K562 (cell line): ENCODE results near the gene FAM83E. TPM values are rescaled to one million over a fixed set of nuclear protein-coding genes. Genes with fewer than 3 reads are reported as not detected.
A peak's percentile ranks its signal among the peaks of the same experiment; 100 is the strongest.

Experiments
- BRD9 ChIP-seq: fragments of 450-650 bp; IDR thresholded peaks from 2 replicates; pipeline ENCODE4 v1.6.1; 2018; ENCODE audit warnings: low read depth; ENCODE audit not compliant: partially characterized antibody
- CHCHD3 ChIP-seq: fragments of 250-450 bp; sonication (Bioruptor Pico); IDR thresholded peaks from 2 replicates; pipeline ENCODE4 v2.1.2; 2022; ENCODE audit warnings: mild to moderate bottlenecking
- ELF1 ChIP-seq: fragments of 200-800 bp; sonication (Bioruptor generic); IDR thresholded peaks from 2 replicates; pipeline ENCODE4 v1.6.1; 2016; ENCODE audit warnings: missing genetic modification characterization, missing compliant biosample characterization
- ESRRB ChIP-seq: fragments of 250-450 bp; sonication (Bioruptor Pico); IDR thresholded peaks from 2 replicates; pipeline ENCODE4 v1.5.0; 2020; ENCODE audit warnings: mild to moderate bottlenecking, moderate library complexity, borderline replicate concordance
- FOXM1 ChIP-seq, 2 experiments: fragments of 450-650 bp in 1 of 2; sonication (generic) in 1 of 2; formaldehyde crosslinking in 1 of 2; IDR thresholded peaks; 2 replicates each; pipeline versions ENCODE4 v1.6.1 to v1.9.0; 2017 to 2022; ENCODE audit warnings: low read depth in 2 of 2, mild to moderate bottlenecking in 2 of 2, missing genetic modification reagents in 1 of 2, moderate library complexity in 1 of 2
- HEY1 ChIP-seq: fragments of 250-450 bp; sonication (Bioruptor Pico); IDR thresholded peaks from 2 replicates; pipeline ENCODE4 v1.5.0; 2020; ENCODE audit warnings: mild to moderate bottlenecking, moderate library complexity, borderline replicate concordance
- HNRNPLL ChIP-seq: fragments of 200-400 bp; formaldehyde crosslinking; IDR thresholded peaks from 2 replicates; pipeline ENCODE4 v1.6.1; 2017; ENCODE audit warnings: low read length, low read depth, mild to moderate bottlenecking; ENCODE audit not compliant: poor library complexity, severe bottlenecking
- MBD2 ChIP-seq: sonication (generic); IDR thresholded peaks from 2 replicates; pipeline ENCODE4 v1.6.1; 2016; ENCODE audit warnings: low read depth, borderline replicate concordance
- PML ChIP-seq: IDR thresholded peaks from 2 replicates; pipeline ENCODE4 v1.6.1; 2012; ENCODE audit warnings: low read length, inconsistent platforms
- RB1 ChIP-seq: fragments of 450-650 bp; IDR thresholded peaks from 2 replicates; pipeline ENCODE4 v1.6.1; 2017; ENCODE audit warnings: low read depth, mild to moderate bottlenecking
- RBM17 ChIP-seq: fragments of 200-400 bp; formaldehyde crosslinking; IDR thresholded peaks from 2 replicates; pipeline ENCODE4 v1.6.1; 2017; ENCODE audit warnings: low read depth, mild to moderate bottlenecking, low read length, borderline replicate concordance
- SIX5 ChIP-seq, 2 experiments: IDR thresholded peaks; 2 replicates each; pipeline ENCODE4 v1.6.1; 2011; ENCODE audit warnings: low read length in 2 of 2, borderline replicate concordance in 1 of 2, low read depth in 1 of 2, mild to moderate bottlenecking in 1 of 2, moderate library complexity in 1 of 2; ENCODE audit not compliant: insufficient read depth in 1 of 2
- SREBF1 ChIP-seq: fragments of 150-350 bp; IDR thresholded peaks from 2 replicates; pipeline ENCODE4 v1.6.1; 2014; ENCODE audit warnings: antibody characterized with exemption, low read depth, low read length, borderline replicate concordance
- ZEB2 ChIP-seq: fragments of 450-650 bp; IDR thresholded peaks from 2 replicates; pipeline ENCODE4 v1.6.1; 2016
- ZNF134 ChIP-seq: fragments of 250-450 bp; sonication (Bioruptor Pico); conservative IDR thresholded peaks from 2 replicates; pipeline ENCODE4 v1.4.0; 2020
- ZNF274 ChIP-seq: IDR thresholded peaks from 2 replicates; pipeline ENCODE4 v1.6.1; 2011; ENCODE audit warnings: low read depth, mild to moderate bottlenecking, low read length, moderate library complexity, borderline replicate concordance
- ZNF445 ChIP-seq: fragments of 250-450 bp; sonication (Bioruptor Pico); IDR thresholded peaks from 2 replicates; pipeline ENCODE4 v1.4.0; 2020; ENCODE audit warnings: low read depth, mild to moderate bottlenecking, moderate library complexity
- polyA plus RNA-seq, 8 experiments: library from polyadenylated mRNA; depleted of rRNA in 4 of 8; stranded (reverse) in 5 of 8; unstranded in 3 of 8; fragments of >200 nt; fragmentation: Nextera tagmentation in 2 of 8; fragmentation: Illumina TruSeq in 1 of 8; extraction: Ambion mirVana in 2 of 8; extraction: Trizol in 1 of 8; gene quantifications; 2 replicates each; pipeline versions ENCODE4 v1.2.1 to v1.2.3, GENCODE V29; 2011 to 2014; ENCODE audit warnings: inconsistent platforms in 1 of 8, missing spikeins in 1 of 8
- total RNA-seq, 7 experiments: library from RNA; depleted of rRNA in 6 of 7; stranded (reverse); fragments of >200 nt in 6 of 7; fragmentation: Illumina TruSeq in 2 of 7; extraction: Trizol in 2 of 7; gene quantifications; 2 replicates each; pipeline versions ENCODE4 v1.2.1 to v1.2.3, GENCODE V29; 2011 to 2021; ENCODE audit warnings: low replicate concordance in 1 of 7
- TF ChIP-seq, protein P1 (sequence below): sonication (generic); formaldehyde crosslinking; IDR thresholded peaks from 2 replicates; pipeline ENCODE4 v1.8.1; 2023; ENCODE audit warnings: missing genetic modification reagents, mild to moderate bottlenecking, borderline replicate concordance
- TF ChIP-seq, protein P2 (sequence below), 2 experiments: fragments of 250-450 bp in 1 of 2; fragments of 450-650 bp in 1 of 2; sonication (Bioruptor Pico) in 1 of 2; IDR thresholded peaks; 2 replicates each; pipeline versions ENCODE4 v1.6.1 to v1.8.0; 2016 to 2021; ENCODE audit warnings: mild to moderate bottlenecking in 2 of 2, moderate library complexity in 2 of 2, missing compliant biosample characterization in 1 of 2, missing genetic modification characterization in 1 of 2
- TF ChIP-seq, protein P3 (sequence below): sonication (generic); IDR thresholded peaks from 2 replicates; pipeline ENCODE4 v1.6.1; 2016

Gene FAM83E
- total and polyA plus RNA-seq, 9 of the 15 experiments (the other 6 are each of a cell fraction or from before 2014, with no cell fraction given) = 0.15 to 0.87 (median 0.29) TPM; not detected in 4

DNA sequence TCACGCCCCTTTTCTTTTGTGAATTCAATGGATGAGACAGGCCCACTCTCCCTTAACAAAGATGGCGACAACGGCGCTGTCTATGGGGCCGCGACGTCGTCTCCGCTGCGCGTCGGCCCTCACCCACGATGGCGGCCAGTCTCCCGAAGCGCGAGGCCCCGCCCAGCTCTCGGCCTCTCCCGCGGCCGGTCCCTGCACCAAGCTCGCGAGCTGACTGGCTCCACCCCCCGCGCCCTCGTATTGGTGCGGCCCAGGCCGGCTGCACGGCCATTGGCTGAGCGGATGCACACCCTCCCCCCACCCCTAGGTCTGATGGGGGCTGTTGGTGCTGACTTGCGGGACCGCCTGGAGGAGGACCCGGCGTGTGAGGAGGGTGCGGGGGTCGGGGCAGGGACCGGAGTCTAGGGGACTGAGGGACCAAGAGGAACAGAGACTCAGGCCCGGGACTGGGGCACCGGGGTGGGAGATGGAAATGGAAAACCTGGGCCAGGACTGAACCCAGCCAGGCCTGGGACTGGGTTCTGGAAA is 9.3 kb upstream of the FAM83E start (continued):
- TF ChIP-seq, protein P1, sequence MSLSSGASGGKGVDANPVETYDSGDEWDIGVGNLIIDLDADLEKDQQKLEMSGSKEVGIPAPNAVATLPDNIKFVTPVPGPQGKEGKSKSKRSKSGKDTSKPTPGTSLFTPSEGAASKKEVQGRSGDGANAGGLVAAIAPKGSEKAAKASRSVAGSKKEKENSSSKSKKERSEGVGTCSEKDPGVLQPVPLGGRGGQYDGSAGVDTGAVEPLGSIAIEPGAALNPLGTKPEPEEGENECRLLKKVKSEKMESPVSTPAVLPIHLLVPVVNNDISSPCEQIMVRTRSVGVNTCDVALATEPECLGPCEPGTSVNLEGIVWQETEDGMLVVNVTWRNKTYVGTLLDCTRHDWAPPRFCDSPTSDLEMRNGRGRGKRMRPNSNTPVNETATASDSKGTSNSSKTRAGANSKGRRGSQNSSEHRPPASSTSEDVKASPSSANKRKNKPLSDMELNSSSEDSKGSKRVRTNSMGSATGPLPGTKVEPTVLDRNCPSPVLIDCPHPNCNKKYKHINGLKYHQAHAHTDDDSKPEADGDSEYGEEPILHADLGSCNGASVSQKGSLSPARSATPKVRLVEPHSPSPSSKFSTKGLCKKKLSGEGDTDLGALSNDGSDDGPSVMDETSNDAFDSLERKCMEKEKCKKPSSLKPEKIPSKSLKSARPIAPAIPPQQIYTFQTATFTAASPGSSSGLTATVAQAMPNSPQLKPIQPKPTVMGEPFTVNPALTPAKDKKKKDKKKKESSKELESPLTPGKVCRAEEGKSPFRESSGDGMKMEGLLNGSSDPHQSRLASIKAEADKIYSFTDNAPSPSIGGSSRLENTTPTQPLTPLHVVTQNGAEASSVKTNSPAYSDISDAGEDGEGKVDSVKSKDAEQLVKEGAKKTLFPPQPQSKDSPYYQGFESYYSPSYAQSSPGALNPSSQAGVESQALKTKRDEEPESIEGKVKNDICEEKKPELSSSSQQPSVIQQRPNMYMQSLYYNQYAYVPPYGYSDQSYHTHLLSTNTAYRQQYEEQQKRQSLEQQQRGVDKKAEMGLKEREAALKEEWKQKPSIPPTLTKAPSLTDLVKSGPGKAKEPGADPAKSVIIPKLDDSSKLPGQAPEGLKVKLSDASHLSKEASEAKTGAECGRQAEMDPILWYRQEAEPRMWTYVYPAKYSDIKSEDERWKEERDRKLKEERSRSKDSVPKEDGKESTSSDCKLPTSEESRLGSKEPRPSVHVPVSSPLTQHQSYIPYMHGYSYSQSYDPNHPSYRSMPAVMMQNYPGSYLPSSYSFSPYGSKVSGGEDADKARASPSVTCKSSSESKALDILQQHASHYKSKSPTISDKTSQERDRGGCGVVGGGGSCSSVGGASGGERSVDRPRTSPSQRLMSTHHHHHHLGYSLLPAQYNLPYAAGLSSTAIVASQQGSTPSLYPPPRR (CRISPR knock-in tag) = 0 out of 2 replicates have a peak, but pooled peaks have one; percentile 46
- TF ChIP-seq ESRRB (CRISPR knock-in tag) = no peak
- no peak for TF ChIP-seq ZNF134 (CRISPR knock-in tag)
- no peak for TF ChIP-seq BRD9
- no peak for TF ChIP-seq CHCHD3
- no peak for TF ChIP-seq ZNF445 (CRISPR knock-in tag)
- no peak for TF ChIP-seq ZNF274
- no peak for TF ChIP-seq HEY1 (CRISPR knock-in tag)
- TF ChIP-seq HNRNPLL = peak; percentile 44
- TF ChIP-seq RB1 = peak; percentile 59; the same call in 1 of the 2 replicates
- TF ChIP-seq FOXM1 (IDR thresholded peaks at IDR 0.05; ENCODE audit: low read depth) = no peak
- TF ChIP-seq FOXM1 (CRISPR knock-in tag; IDR thresholded peaks at IDR 0.05; ENCODE audit: low read depth) = no peak
- TF ChIP-seq, protein P2, sequence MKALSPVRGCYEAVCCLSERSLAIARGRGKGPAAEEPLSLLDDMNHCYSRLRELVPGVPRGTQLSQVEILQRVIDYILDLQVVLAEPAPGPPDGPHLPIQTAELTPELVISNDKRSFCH (CRISPR knock-in tag; IDR thresholded peaks at IDR 0.05) = no peak
- TF ChIP-seq, protein P2 (tag; IDR thresholded peaks at IDR 0.05) = no peak
- TF ChIP-seq ELF1 (tag) = no peak
- TF ChIP-seq MBD2 = peak; percentile 89; the same call in 1 of the 2 replicates
- no peak for TF ChIP-seq PML
- TF ChIP-seq SREBF1 = no peak
- TF ChIP-seq, protein P3, sequence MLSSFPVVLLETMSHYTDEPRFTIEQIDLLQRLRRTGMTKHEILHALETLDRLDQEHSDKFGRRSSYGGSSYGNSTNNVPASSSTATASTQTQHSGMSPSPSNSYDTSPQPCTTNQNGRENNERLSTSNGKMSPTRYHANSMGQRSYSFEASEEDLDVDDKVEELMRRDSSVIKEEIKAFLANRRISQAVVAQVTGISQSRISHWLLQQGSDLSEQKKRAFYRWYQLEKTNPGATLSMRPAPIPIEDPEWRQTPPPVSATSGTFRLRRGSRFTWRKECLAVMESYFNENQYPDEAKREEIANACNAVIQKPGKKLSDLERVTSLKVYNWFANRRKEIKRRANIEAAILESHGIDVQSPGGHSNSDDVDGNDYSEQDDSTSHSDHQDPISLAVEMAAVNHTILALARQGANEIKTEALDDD = no peak
- TF ChIP-seq SIX5 (IDR thresholded peaks at IDR 0.05; ENCODE audit: borderline replicate concordance in 1 of 2, insufficient read depth in 1 of 2, low read depth in 1 of 2, low read length in 2 of 2) = peak; percentile 58 to 60; a peak in 2 of 4 replicates
- TF ChIP-seq ZEB2 = no peak
- TF ChIP-seq RBM17 = no peak
